IMR-90 (cell line): Measurements from ENCODE around the gene ENTPD3. TPM values are rescaled to one million over a fixed set of nuclear protein-coding genes. Genes with fewer than 3 reads are reported as not detected.

ENCODE experiments used
- ATAC-seq: fragments of 200-7000 bp; cut with Tn5 transposase; 2 replicates; pipeline ENCODE4 v1.9.1; 2020; ENCODE audit warnings: low read depth, mild to moderate bottlenecking, moderate library complexity
- BruUV-seq: library from RNA; stranded (reverse); fragments of 400-500 nt; replicated peaks from 2 replicates; lab custom pipeline; 2021; lab: Mats Ljungman, UMichigan
- CTCF ChIA-PET: fragments of 300-600 bp; formaldehyde crosslinking; extraction: SDS; loops from one replicate; lab custom pipeline; 2021; ENCODE audit warnings: antibody characterized with exemption; lab: Yijun Ruan, JAX
- POLR2A ChIA-PET: fragments of 300-600 bp; sonication (Branson Sonifier 250); formaldehyde crosslinking; loops from one replicate; lab custom pipeline; 2022; ENCODE audit warnings: antibody characterized with exemption; ENCODE audit not compliant: unreplicated experiment; lab: Charles Lee
- DNase-seq: peaks from one replicate; pipeline ENCODE4 v3.0.0; 2013
- H2AFZ ChIP-seq: replicated peaks from 2 replicates; pipeline ENCODE3; 2013; ENCODE audit warnings: low read length, mild to moderate bottlenecking; ENCODE audit not compliant: poor library complexity
- H2AK5ac ChIP-seq: 2 replicates; pipeline ENCODE4 v1.6.1; 2013; ENCODE audit warnings: low read depth, low read length, inconsistent platforms
- H2AK9ac ChIP-seq: replicated peaks from 2 replicates; pipeline ENCODE3; 2013; ENCODE audit warnings: mild to moderate bottlenecking, low read depth, low read length, moderate library complexity; ENCODE audit not compliant: poor library complexity
- H2BK120ac ChIP-seq: 2 replicates; pipeline ENCODE4 v1.6.1; 2013; ENCODE audit warnings: low read depth, low read length, inconsistent platforms
- H2BK15ac ChIP-seq: 3 replicates; pipeline ENCODE4 v1.6.1; 2013; ENCODE audit warnings: low read depth, low read length, inconsistent platforms
- H2BK20ac ChIP-seq: 2 replicates; pipeline ENCODE4 v1.6.1; 2013; ENCODE audit warnings: low read depth, mild to moderate bottlenecking, inconsistent platforms, low read length, moderate library complexity
- H2BK5ac ChIP-seq: 2 replicates; pipeline ENCODE4 v1.6.1; 2013; ENCODE audit warnings: mild to moderate bottlenecking, low read depth, low read length, inconsistent platforms; ENCODE audit not compliant: poor library complexity, severe bottlenecking
- H3K14ac ChIP-seq: replicated peaks from 2 replicates; pipeline ENCODE4 v1.6.1; 2013; ENCODE audit warnings: low read depth, low read length, inconsistent platforms
- H3K18ac ChIP-seq: 2 replicates; pipeline ENCODE4 v1.6.1; 2013; ENCODE audit warnings: low read depth, low read length, control low read depth
- H3K23ac ChIP-seq: 2 replicates; pipeline ENCODE4 v1.6.1; 2013; ENCODE audit warnings: low read depth, low read length, inconsistent platforms
- H3K27ac ChIP-seq: 2 replicates; pipeline ENCODE4 v1.5.1; 2013; ENCODE audit warnings: mild to moderate bottlenecking, control low read depth, low read length; ENCODE audit not compliant: insufficient read depth
- H3K27me3 ChIP-seq: 2 replicates; pipeline ENCODE4 v1.6.1; 2013; ENCODE audit warnings: low read length; ENCODE audit not compliant: control insufficient read depth, insufficient read depth
- H3K36me3 ChIP-seq: 2 replicates; pipeline ENCODE4 v1.6.1; 2013; ENCODE audit warnings: low read length, mixed read lengths; ENCODE audit not compliant: control insufficient read depth, insufficient read depth
- H3K4ac ChIP-seq: 2 replicates; pipeline ENCODE4 v1.6.1; 2013; ENCODE audit warnings: low read depth, low read length, inconsistent platforms
- H3K4me1 ChIP-seq: 2 replicates; pipeline ENCODE4 v1.6.1; 2013; ENCODE audit warnings: low read length, mixed read lengths; ENCODE audit not compliant: control insufficient read depth, insufficient read depth
- H3K4me2 ChIP-seq: 2 replicates; pipeline ENCODE4 v1.6.1; 2013; ENCODE audit warnings: low read depth, mild to moderate bottlenecking, control low read depth, low read length, moderate library complexity
- H3K4me3 ChIP-seq: 2 replicates; pipeline ENCODE4 v1.5.1; 2013; ENCODE audit warnings: low read depth, mild to moderate bottlenecking, control low read depth, low read length, moderate library complexity; ENCODE audit not compliant: insufficient read depth
- H3K56ac ChIP-seq: 2 replicates; pipeline ENCODE4 v1.6.1; 2013; ENCODE audit warnings: low read length, inconsistent platforms; ENCODE audit not compliant: insufficient read depth; ENCODE audit errors: extremely low read depth
- H3K79me1 ChIP-seq, 2 experiments: 2 replicates each; pipeline ENCODE4 v1.6.1; 2013; ENCODE audit warnings: low read length in 2 of 2, inconsistent platforms in 1 of 2, low read depth in 1 of 2
- H3K9ac ChIP-seq: 2 replicates; pipeline ENCODE4 v1.6.1; 2013; ENCODE audit warnings: low read depth, low read length, control low read depth
- H3K9me1 ChIP-seq: 2 replicates; pipeline ENCODE4 v1.6.1; 2013; ENCODE audit warnings: low read length, inconsistent platforms; ENCODE audit not compliant: insufficient read depth
- H3K9me3 ChIP-seq: 2 replicates; pipeline ENCODE4 v1.6.1; 2013; ENCODE audit warnings: low read length; ENCODE audit not compliant: control insufficient read depth, insufficient read depth
- H4K20me1 ChIP-seq: 2 replicates; pipeline ENCODE4 v1.6.1; 2013; ENCODE audit warnings: low read length, inconsistent platforms; ENCODE audit not compliant: insufficient read depth
- H4K5ac ChIP-seq: 2 replicates; pipeline ENCODE4 v1.6.1; 2013; ENCODE audit warnings: mild to moderate bottlenecking, low read depth, low read length, control low read depth
- H4K8ac ChIP-seq, 2 experiments: 2 replicates each; pipeline ENCODE4 v1.6.1; 2013; ENCODE audit warnings: low read depth in 2 of 2, low read length in 2 of 2, control low read depth in 1 of 2, inconsistent platforms in 1 of 2
- H4K91ac ChIP-seq: 2 replicates; pipeline ENCODE4 v1.6.1; 2013; ENCODE audit warnings: low read depth, low read length, inconsistent platforms; ENCODE audit not compliant: insufficient read depth
- CTCF ChIP-seq: conservative IDR thresholded peaks from 2 replicates; pipeline ENCODE4 v1.5.1; 2012; ENCODE audit warnings: mild to moderate bottlenecking, low read depth, low read length, improper control_type of control experiment
- ELK1 ChIP-seq: fragments of 150-350 bp; IDR thresholded peaks from 2 replicates; pipeline ENCODE4 v1.6.1; 2016; ENCODE audit warnings: low read depth, mild to moderate bottlenecking, low read length, moderate library complexity, borderline replicate concordance
- MAFK ChIP-seq: IDR thresholded peaks from 2 replicates; pipeline ENCODE4 v1.6.1; 2012; ENCODE audit warnings: low read depth, low read length, improper control_type of control experiment
- MXI1 ChIP-seq: IDR thresholded peaks from 2 replicates; pipeline ENCODE4 v1.6.1; 2012; ENCODE audit warnings: low read depth, mild to moderate bottlenecking, low read length, moderate library complexity, borderline replicate concordance
- POLR2A ChIP-seq: IDR thresholded peaks from 2 replicates; pipeline ENCODE4 v1.6.1; 2012; ENCODE audit warnings: mild to moderate bottlenecking, low read depth, low read length
- RAD21 ChIP-seq: IDR thresholded peaks from 2 replicates; pipeline ENCODE4 v1.6.1; 2012; ENCODE audit warnings: low read length, improper control_type of control experiment
- RCOR1 ChIP-seq: IDR thresholded peaks from 2 replicates; pipeline ENCODE4 v1.6.1; 2012; ENCODE audit warnings: mild to moderate bottlenecking, low read length, improper control_type of control experiment; ENCODE audit not compliant: insufficient replicate concordance
- RFX5 ChIP-seq: IDR thresholded peaks from 2 replicates; pipeline ENCODE4 v1.8.0; 2012; ENCODE audit warnings: low read depth, mild to moderate bottlenecking, low read length, moderate library complexity
- USF2 ChIP-seq: fragments of 150-350 bp; IDR thresholded peaks from 2 replicates; pipeline ENCODE4 v1.6.1; 2017; ENCODE audit warnings: mild to moderate bottlenecking, antibody characterized with exemption, low read length, low read depth
- WGBS, 2 experiments: methylation state at CpG; one replicate each; pipeline versions ENCODE4 v1.1.5 to v1.1.7; 2013; ENCODE audit warnings: missing lambda C conversion rate in 2 of 2; ENCODE audit not compliant: insufficient read length in 1 of 2; ENCODE audit errors: extremely low coverage in 2 of 2; 5-methylcytosine and 5-hydroxymethylcytosine counted together
- dilution Hi-C: fragments of 300-500 bp; cut with HindIII; formaldehyde crosslinking; loops from one replicate; pipeline ENCODE4 v1.14.3; 2018; ENCODE audit warnings: low sequenced_read_pairs; ENCODE audit not compliant: unreplicated experiment
- in situ Hi-C: fragments of 300-500 bp; cut with MboI; formaldehyde crosslinking; loops from 3 replicates; pipeline ENCODE4 v1.14.3; 2019; ENCODE audit warnings: low sequenced_read_pairs, inconsistent platforms, mixed read lengths
- intact Hi-C: fragments of 100-400 bp; cut with micrococcal nuclease; formaldehyde crosslinking; loops from 2 replicates; pipeline ENCODE4 v1.10.0; 2022
- polyA plus RNA-seq, 3 experiments: library from polyadenylated mRNA; depleted of rRNA; stranded (reverse); fragments of >200 nt; gene quantifications; 2 replicates each; pipeline ENCODE4 v1.2.3, GENCODE V29; 2012; ENCODE audit warnings: low replicate concordance in 1 of 3
- total RNA-seq: library from RNA; depleted of rRNA; stranded (reverse); fragments of >200 nt; gene quantifications from 2 replicates; pipeline ENCODE4 v1.2.3, GENCODE V29; 2012

ENTPD3 gene
- total and polyA plus RNA-seq, 2 of the 4 experiments (the other 2 are of a cell fraction), result not detected

- H2BK5ac ChIP-seq, result no peak overlapping the region
- no peaks in the 10 kb centered on the region for H3K36me3 ChIP-seq
- no peaks in the 10 kb centered on the region for H3K4me1 ChIP-seq
- dilution Hi-C loops (no loop called here), intact Hi-C loops (no loop called here), in situ Hi-C loops (no loop called here)
- no peak overlapping the region for H4K5ac ChIP-seq
- no peak overlapping the region for H2AFZ ChIP-seq
- no peak for TF ChIP-seq POLR2A
- TF ChIP-seq MXI1, result no peak
- TF ChIP-seq CTCF, result no peak
- TF ChIP-seq USF2, result no peak
- TF ChIP-seq RCOR1, result no peak
- TF ChIP-seq RAD21, result no peak
- no peak for TF ChIP-seq RFX5
- TF ChIP-seq MAFK, result no peak
- no peak for TF ChIP-seq ELK1
- no peak overlapping the region for H3K23ac ChIP-seq
- no peak overlapping the region for H2AK5ac ChIP-seq
- POLR2A ChIA-PET, result no interaction called here
- BruUV-seq, result no TSS peak
- CTCF ChIA-PET, result no interaction called here
- H3K9me1 ChIP-seq, result no peaks in the 10 kb centered on the region
- H3K18ac ChIP-seq, result no peak overlapping the region
- H3K79me1 ChIP-seq, result no peaks in the 10 kb centered on the region
- H4K91ac ChIP-seq, result no peak overlapping the region
- H3K27ac ChIP-seq, result no peak overlapping the region
- H2BK20ac ChIP-seq, result no peak overlapping the region
- ATAC-seq, result no peak
- H3K9ac ChIP-seq, result no peak overlapping the region
- H3K14ac ChIP-seq, result no peak overlapping the region
- no peak overlapping the region for H4K8ac ChIP-seq
- H2BK15ac ChIP-seq, result no peak overlapping the region
- no peak for DNase-seq
- H4K20me1 ChIP-seq, result no peaks in the 10 kb centered on the region
- H3K56ac ChIP-seq, result no peak overlapping the region
- H3K4me2 ChIP-seq, result no peak overlapping the region
- peaks cover 15% of the 10 kb centered on the region for H3K27me3 ChIP-seq
- WGBS, 2 experiments, result no CpG with 5 or more reads among the region's 2 CpGs
- H3K4me3 ChIP-seq, result no peak overlapping the region
- H2AK9ac ChIP-seq, result no peak overlapping the region
- H3K9me3 ChIP-seq, result no peaks in the 10 kb centered on the region
- no peak overlapping the region for H3K4ac ChIP-seq
- no peak overlapping the region for H2BK120ac ChIP-seq
Measured at GRCh38 chr3:40382617-40382979, 4.4 kb upstream of the ENTPD3 start.
